HepG2 (cell line): ENCODE data around the gene KLF11. TPM values are rescaled to one million over a fixed set of nuclear protein-coding genes. Genes with fewer than 3 reads are reported as not detected.

Experiments
- IRF2 ChIP-seq: IDR thresholded peaks from 2 replicates; pipeline ENCODE4 v1.6.1; 2018; ENCODE audit warnings: missing genetic modification reagents, missing compliant biosample characterization
- MXD4 ChIP-seq: IDR thresholded peaks from 2 replicates; pipeline ENCODE4 v1.6.1; 2016; ENCODE audit warnings: mild to moderate bottlenecking, missing biosample characterization, missing genetic modification reagents
- PHF8 ChIP-seq: sonication (generic); formaldehyde crosslinking; IDR thresholded peaks from 2 replicates; pipeline ENCODE4 v1.5.0; 2020; ENCODE audit warnings: missing genetic modification reagents
- SNAPC2 ChIP-seq: sonication (generic); formaldehyde crosslinking; IDR thresholded peaks from 2 replicates; pipeline ENCODE4 v1.8.1; 2022; ENCODE audit warnings: mild to moderate bottlenecking, missing genetic modification reagents
- SPEN ChIP-seq: sonication (generic); formaldehyde crosslinking; IDR thresholded peaks from 2 replicates; pipeline ENCODE4 v1.5.1; 2020; ENCODE audit warnings: low read depth, mild to moderate bottlenecking, missing genetic modification reagents
- ZBTB38 ChIP-seq: sonication (generic); formaldehyde crosslinking; IDR thresholded peaks from 2 replicates; pipeline ENCODE4 v1.5.1; 2020; ENCODE audit warnings: mild to moderate bottlenecking, missing genetic modification reagents
- ZFP1 ChIP-seq: IDR thresholded peaks from 2 replicates; pipeline ENCODE4 v1.6.1; 2016
- ZNF205 ChIP-seq: IDR thresholded peaks from 2 replicates; pipeline ENCODE4 v1.6.1; 2018; ENCODE audit warnings: missing biosample characterization, missing genetic modification reagents
- ZNF263 ChIP-seq: sonication (generic); formaldehyde crosslinking; IDR thresholded peaks from 2 replicates; pipeline ENCODE4 v1.4.0; 2020; ENCODE audit warnings: missing genetic modification reagents
- ZNF441 ChIP-seq: sonication (generic); formaldehyde crosslinking; IDR thresholded peaks from 2 replicates; pipeline ENCODE4 v1.7.0; 2021; ENCODE audit warnings: missing genetic modification reagents, borderline replicate concordance
- ZNF484 ChIP-seq: sonication (generic); formaldehyde crosslinking; IDR thresholded peaks from 2 replicates; pipeline ENCODE4 v1.5.1; 2020; ENCODE audit warnings: mild to moderate bottlenecking, low read depth, missing genetic modification reagents, borderline replicate concordance
- ZNF546 ChIP-seq: sonication (generic); formaldehyde crosslinking; conservative IDR thresholded peaks from 2 replicates; pipeline ENCODE4 v1.8.1; 2023; ENCODE audit warnings: mild to moderate bottlenecking, missing genetic modification reagents
- ZSCAN31 ChIP-seq: sonication (generic); formaldehyde crosslinking; IDR thresholded peaks from 2 replicates; pipeline ENCODE4 v1.5.0; 2020; ENCODE audit warnings: low read depth, mild to moderate bottlenecking, missing genetic modification reagents
- polyA plus RNA-seq, 8 experiments: library from polyadenylated mRNA; depleted of rRNA in 3 of 8; stranded (reverse) in 7 of 8; unstranded in 1 of 8; fragments of >200 nt; fragmentation: Illumina TruSeq in 4 of 8; extraction: Trizol in 4 of 8; gene quantifications; 2 replicates each; pipeline versions ENCODE4 v1.2.1 to v1.2.3, GENCODE V29; 2011 to 2016; ENCODE audit warnings: low read depth in 4 of 8, missing spikeins in 1 of 8, mixed read lengths in 1 of 8; ENCODE audit not compliant: insufficient read depth in 1 of 8
- total RNA-seq, 5 experiments: library from RNA; depleted of rRNA; stranded (reverse); fragments of >200 nt; fragmentation: Illumina TruSeq; extraction: Trizol; gene quantifications; 2 replicates each; pipeline ENCODE4 v1.2.3, GENCODE V29; 2016; ENCODE audit warnings: low read depth in 1 of 5
- TF ChIP-seq, protein P1 (sequence below): sonication (generic); formaldehyde crosslinking; IDR thresholded peaks from 2 replicates; pipeline ENCODE4 v1.8.0; 2022; ENCODE audit warnings: missing genetic modification reagents, mild to moderate bottlenecking, inconsistent platforms, borderline replicate concordance
- TF ChIP-seq, protein P2 (sequence below): sonication (generic); formaldehyde crosslinking; conservative IDR thresholded peaks from 2 replicates; pipeline ENCODE4 v1.8.0; 2022; ENCODE audit warnings: mild to moderate bottlenecking, moderate library complexity, missing genetic modification reagents
- TF ChIP-seq, protein P3 (sequence below): sonication (generic); formaldehyde crosslinking; IDR thresholded peaks from 2 replicates; pipeline ENCODE4 v1.4.0; 2020; ENCODE audit warnings: missing genetic modification reagents, borderline replicate concordance
- TF ChIP-seq, protein P4 (sequence below): IDR thresholded peaks from 2 replicates; pipeline ENCODE4 v1.6.1; 2018; ENCODE audit warnings: missing genetic modification reagents, mild to moderate bottlenecking, missing compliant biosample characterization

Gene KLF11
- total and polyA plus RNA-seq, 2 of the 13 experiments (the other 11 are each of a cell fraction or from before 2014, with no cell fraction given) = 2.5 to 11.8 TPM

DNA sequence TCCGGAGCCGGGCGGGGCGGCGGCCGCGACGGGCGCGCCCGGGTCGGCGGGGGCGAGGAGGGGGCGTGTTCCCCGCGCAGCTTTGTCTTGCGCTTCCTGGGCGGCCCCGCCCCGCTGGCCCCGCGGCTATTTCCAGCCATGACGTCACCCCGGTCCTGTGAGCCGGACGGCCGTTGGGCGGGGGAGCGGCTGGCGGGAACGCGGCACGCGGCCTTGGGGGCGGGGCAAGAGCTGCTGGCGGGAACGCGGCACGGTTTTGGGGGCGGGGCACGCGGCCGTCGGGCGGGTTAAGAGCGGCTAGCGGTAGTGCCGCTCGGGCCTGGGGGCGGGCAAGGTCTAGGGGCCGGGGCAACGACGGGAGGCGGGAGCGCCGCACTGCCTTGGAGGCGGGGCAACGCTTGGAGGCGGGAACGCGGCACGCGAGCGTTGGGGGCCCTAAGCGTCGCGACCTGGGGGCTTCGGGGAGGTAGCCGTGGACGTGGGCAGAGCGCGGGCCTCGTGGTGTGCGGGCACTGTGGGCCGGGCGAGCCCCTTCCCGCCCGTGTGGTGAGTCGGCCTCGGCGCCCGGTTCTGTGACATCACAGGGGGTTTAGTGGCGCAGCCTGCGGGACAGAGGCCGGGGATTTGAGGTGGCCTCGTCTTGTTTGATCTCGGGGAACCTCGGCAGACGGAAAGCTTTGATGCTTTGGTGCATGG is 704 bp downstream of the KLF11 start (continued):
- TF ChIP-seq ZNF205 (CRISPR knock-in tag) = peak; percentile 45; the same call in 1 of the 2 replicates
- peak; percentile 97 for TF ChIP-seq ZBTB38 (CRISPR knock-in tag)
- TF ChIP-seq, protein P1, sequence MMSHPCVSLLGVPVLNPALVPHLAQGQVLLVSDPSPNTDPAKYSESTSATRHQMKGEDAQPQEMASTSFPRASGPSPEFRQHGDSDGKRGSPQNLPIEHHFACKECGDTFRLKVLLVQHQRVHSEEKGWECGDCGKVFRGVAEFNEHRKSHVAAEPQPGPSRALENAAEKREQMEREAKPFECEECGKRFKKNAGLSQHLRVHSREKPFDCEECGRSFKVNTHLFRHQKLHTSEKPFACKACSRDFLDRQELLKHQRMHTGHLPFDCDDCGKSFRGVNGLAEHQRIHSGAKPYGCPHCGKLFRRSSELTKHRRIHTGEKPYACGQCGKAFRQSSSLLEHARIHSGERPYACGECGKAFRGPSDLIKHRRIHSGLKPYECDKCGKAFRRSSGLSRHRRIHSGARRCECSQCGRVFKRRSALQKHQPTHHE (CRISPR knock-in tag) = no peak
- no peak for TF ChIP-seq ZFP1 (CRISPR knock-in tag)
- TF ChIP-seq, protein P2, sequence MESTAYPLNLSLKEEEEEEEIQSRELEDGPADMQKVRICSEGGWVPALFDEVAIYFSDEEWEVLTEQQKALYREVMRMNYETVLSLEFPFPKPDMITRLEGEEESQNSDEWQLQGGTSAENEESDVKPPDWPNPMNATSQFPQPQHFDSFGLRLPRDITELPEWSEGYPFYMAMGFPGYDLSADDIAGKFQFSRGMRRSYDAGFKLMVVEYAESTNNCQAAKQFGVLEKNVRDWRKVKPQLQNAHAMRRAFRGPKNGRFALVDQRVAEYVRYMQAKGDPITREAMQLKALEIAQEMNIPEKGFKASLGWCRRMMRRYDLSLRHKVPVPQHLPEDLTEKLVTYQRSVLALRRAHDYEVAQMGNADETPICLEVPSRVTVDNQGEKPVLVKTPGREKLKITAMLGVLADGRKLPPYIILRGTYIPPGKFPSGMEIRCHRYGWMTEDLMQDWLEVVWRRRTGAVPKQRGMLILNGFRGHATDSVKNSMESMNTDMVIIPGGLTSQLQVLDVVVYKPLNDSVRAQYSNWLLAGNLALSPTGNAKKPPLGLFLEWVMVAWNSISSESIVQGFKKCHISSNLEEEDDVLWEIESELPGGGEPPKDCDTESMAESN (CRISPR knock-in tag) = peak; percentile 88; the same call in 1 of the 2 replicates
- peak; percentile 49 for TF ChIP-seq IRF2 (CRISPR knock-in tag)
- TF ChIP-seq, protein P3, sequence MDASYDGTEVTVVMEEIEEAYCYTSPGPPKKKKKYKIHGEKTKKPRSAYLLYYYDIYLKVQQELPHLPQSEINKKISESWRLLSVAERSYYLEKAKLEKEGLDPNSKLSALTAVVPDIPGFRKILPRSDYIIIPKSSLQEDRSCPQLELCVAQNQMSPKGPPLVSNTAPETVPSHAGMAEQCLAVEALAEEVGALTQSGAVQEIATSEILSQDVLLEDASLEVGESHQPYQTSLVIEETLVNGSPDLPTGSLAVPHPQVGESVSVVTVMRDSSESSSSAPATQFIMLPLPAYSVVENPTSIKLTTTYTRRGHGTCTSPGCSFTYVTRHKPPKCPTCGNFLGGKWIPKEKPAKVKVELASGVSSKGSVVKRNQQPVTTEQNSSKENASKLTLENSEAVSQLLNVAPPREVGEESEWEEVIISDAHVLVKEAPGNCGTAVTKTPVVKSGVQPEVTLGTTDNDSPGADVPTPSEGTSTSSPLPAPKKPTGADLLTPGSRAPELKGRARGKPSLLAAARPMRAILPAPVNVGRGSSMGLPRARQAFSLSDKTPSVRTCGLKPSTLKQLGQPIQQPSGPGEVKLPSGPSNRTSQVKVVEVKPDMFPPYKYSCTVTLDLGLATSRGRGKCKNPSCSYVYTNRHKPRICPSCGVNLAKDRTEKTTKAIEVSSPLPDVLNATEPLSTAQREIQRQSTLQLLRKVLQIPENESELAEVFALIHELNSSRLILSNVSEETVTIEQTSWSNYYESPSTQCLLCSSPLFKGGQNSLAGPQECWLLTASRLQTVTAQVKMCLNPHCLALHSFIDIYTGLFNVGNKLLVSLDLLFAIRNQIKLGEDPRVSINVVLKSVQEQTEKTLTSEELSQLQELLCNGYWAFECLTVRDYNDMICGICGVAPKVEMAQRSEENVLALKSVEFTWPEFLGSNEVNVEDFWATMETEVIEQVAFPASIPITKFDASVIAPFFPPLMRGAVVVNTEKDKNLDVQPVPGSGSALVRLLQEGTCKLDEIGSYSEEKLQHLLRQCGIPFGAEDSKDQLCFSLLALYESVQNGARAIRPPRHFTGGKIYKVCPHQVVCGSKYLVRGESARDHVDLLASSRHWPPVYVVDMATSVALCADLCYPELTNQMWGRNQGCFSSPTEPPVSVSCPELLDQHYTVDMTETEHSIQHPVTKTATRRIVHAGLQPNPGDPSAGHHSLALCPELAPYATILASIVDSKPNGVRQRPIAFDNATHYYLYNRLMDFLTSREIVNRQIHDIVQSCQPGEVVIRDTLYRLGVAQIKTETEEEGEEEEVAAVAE (CRISPR knock-in tag) = peak; percentile 35; the same call in 1 of the 2 replicates
- peak; percentile 63; the same call in 1 of the 2 replicates for TF ChIP-seq ZNF441
- TF ChIP-seq ZNF263 (CRISPR knock-in tag) = no peak
- TF ChIP-seq ZSCAN31 = peak; percentile 10; the same call in 1 of the 2 replicates
- TF ChIP-seq, protein P4, sequence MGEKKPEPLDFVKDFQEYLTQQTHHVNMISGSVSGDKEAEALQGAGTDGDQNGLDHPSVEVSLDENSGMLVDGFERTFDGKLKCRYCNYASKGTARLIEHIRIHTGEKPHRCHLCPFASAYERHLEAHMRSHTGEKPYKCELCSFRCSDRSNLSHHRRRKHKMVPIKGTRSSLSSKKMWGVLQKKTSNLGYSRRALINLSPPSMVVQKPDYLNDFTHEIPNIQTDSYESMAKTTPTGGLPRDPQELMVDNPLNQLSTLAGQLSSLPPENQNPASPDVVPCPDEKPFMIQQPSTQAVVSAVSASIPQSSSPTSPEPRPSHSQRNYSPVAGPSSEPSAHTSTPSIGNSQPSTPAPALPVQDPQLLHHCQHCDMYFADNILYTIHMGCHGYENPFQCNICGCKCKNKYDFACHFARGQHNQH (CRISPR knock-in tag) = peak; percentile 59; the same call in 1 of the 2 replicates
- no peak for TF ChIP-seq SNAPC2 (CRISPR knock-in tag)
- 0 out of 2 replicates have a peak, but pooled peaks have one; percentile 36 for TF ChIP-seq ZNF546 (CRISPR knock-in tag)
- no peak; the same call in 1 of the 2 replicates for TF ChIP-seq ZNF484 (CRISPR knock-in tag)
- no peak; the same call in 1 of the 2 replicates for TF ChIP-seq MXD4
- TF ChIP-seq PHF8 (CRISPR knock-in tag) = no peak
- TF ChIP-seq SPEN (CRISPR knock-in tag) = peak; percentile 73; the same call in 1 of the 2 replicates
